HCT116 (cell line): ENCODE results near the gene HRH2. TPM values are rescaled to one million over a fixed set of nuclear protein-coding genes. Genes with fewer than 3 reads are reported as not detected.

Source experiments
- ATAC-seq: fragments of 200-7000 bp; cut with Tn5 transposase; 2 replicates; pipeline ENCODE4 v1.9.1; 2020; ENCODE audit warnings: mild to moderate bottlenecking, moderate library complexity
- BruUV-seq: library from RNA; stranded (reverse); fragments of 400-500 nt; replicated peaks from 2 replicates; lab custom pipeline; 2021; lab: Mats Ljungman, UMichigan
- CTCF ChIA-PET: fragments of 300-600 bp; sonication (Branson Sonifier 250); formaldehyde crosslinking; loops from one replicate; lab custom pipeline; 2021; ENCODE audit warnings: antibody characterized with exemption; lab: Charles Lee
- POLR2A ChIA-PET: fragments of 300-600, 350-600 bp; sonication (Branson Sonifier 250); formaldehyde crosslinking; loops from one replicate; lab custom pipeline; 2021; ENCODE audit warnings: antibody characterized with exemption; lab: Charles Lee
- RAD21 ChIA-PET, 2 experiments: fragments of 300-600 bp; sonication (Branson Sonifier 250); formaldehyde crosslinking; loops; one replicate each; lab custom pipeline; 2023; ENCODE audit warnings: low total read pairs in 2 of 2; ENCODE audit not compliant: uncharacterized antibody in 2 of 2, unreplicated experiment in 2 of 2, low non-redundant PET in 1 of 2; lab: Charles Lee
- DNase-seq: peaks from one replicate; pipeline ENCODE4 v3.0.0-alpha.2; 2010; ENCODE audit warnings: low read depth, low spot score
- H2AFZ ChIP-seq: fragments of 200-600 bp; shearing (Covaris generic), sonication (generic); 2 replicates; pipeline ENCODE4 v1.6.1; 2017; ENCODE audit warnings: low read depth, mixed run types, mixed read lengths, antibody characterized with exemption, low read length; ENCODE audit not compliant: poor library complexity, severe bottlenecking
- H3K27ac ChIP-seq: 2 replicates; pipeline ENCODE4 v1.5.1; 2012; ENCODE audit warnings: low read depth, low read length
- H3K27me3 ChIP-seq: fragments of 200-600 bp; sonication (generic); 2 replicates; pipeline ENCODE4 v1.6.1; 2016; ENCODE audit warnings: mixed run types, low read length, mixed read lengths; ENCODE audit not compliant: insufficient read depth
- H3K36me3 ChIP-seq, 2 experiments: fragments of 200-500 bp in 1 of 2; fragments of 200-600 bp in 1 of 2; sonication (Bioruptor generic) in 1 of 2; sonication (generic) in 1 of 2; 2 replicates each; pipeline versions ENCODE4 v1.5.1 to v1.6.1; 2014 to 2016; ENCODE audit warnings: low read length in 2 of 2, inconsistent platforms in 1 of 2, mixed read lengths in 1 of 2, mixed run types in 1 of 2; ENCODE audit not compliant: insufficient read depth in 2 of 2, control insufficient read depth in 1 of 2
- H3K4me1 ChIP-seq, 2 experiments: fragments of 200-600 bp in 1 of 2; sonication (generic) in 1 of 2; 2 replicates each; pipeline versions ENCODE4 v1.5.1 to v1.6.1; 2012 to 2017; ENCODE audit warnings: low read length in 2 of 2, inconsistent platforms in 1 of 2, mild to moderate bottlenecking in 1 of 2, mixed read lengths in 1 of 2, mixed run types in 1 of 2, moderate library complexity in 1 of 2; ENCODE audit not compliant: insufficient read depth in 2 of 2, control insufficient read depth in 1 of 2
- H3K4me2 ChIP-seq: fragments of 200-600 bp; sonication (generic); 2 replicates; pipeline ENCODE4 v1.6.1; 2017; ENCODE audit warnings: mixed run types, low read length, mixed read lengths
- H3K4me3 ChIP-seq, 2 experiments: fragments of 200-600 bp in 1 of 2; sonication (generic) in 1 of 2; replicated peaks in 1 of 2; 2 replicates each; pipeline ENCODE4 v1.5.1; 2011 to 2016; ENCODE audit warnings: low read length in 2 of 2, control low read depth in 1 of 2, low read depth in 1 of 2, mild to moderate bottlenecking in 1 of 2, mixed read lengths in 1 of 2, mixed run types in 1 of 2
- H3K79me2 ChIP-seq: fragments of 200-600 bp; sonication (generic); 2 replicates; pipeline ENCODE4 v1.6.1; 2017; ENCODE audit warnings: mild to moderate bottlenecking, mixed run types, low read length, moderate library complexity, mixed read lengths; ENCODE audit not compliant: insufficient read depth
- H3K9ac ChIP-seq: fragments of 200-600 bp; sonication (generic); 2 replicates; pipeline ENCODE4 v1.6.1; 2016; ENCODE audit warnings: low read length, mixed read lengths
- H3K9me2 ChIP-seq: fragments of 200-600 bp; sonication (generic), shearing (Covaris generic); 2 replicates; pipeline ENCODE4 v1.6.1; 2017; ENCODE audit warnings: mixed run types, mild to moderate bottlenecking, moderate library complexity; ENCODE audit not compliant: insufficient read depth
- H3K9me3 ChIP-seq, 2 experiments: fragments of 200-500 bp in 1 of 2; fragments of 200-600 bp in 1 of 2; sonication (Bioruptor generic) in 1 of 2; sonication (generic) in 1 of 2; 2 replicates each; pipeline ENCODE4 v1.6.1; 2014 to 2017; ENCODE audit warnings: low read length in 2 of 2, mixed read lengths in 2 of 2, inconsistent platforms in 1 of 2, low read depth in 1 of 2, mild to moderate bottlenecking in 1 of 2, mixed run types in 1 of 2, moderate library complexity in 1 of 2; ENCODE audit not compliant: control insufficient read depth in 1 of 2, insufficient read depth in 1 of 2
- H4K20me1 ChIP-seq: fragments of 200-600 bp; sonication (generic), shearing (Covaris generic); 2 replicates; pipeline ENCODE4 v1.6.1; 2017; ENCODE audit warnings: mixed run types, mild to moderate bottlenecking, moderate library complexity; ENCODE audit not compliant: insufficient read depth
- ATF3 ChIP-seq: IDR thresholded peaks from 2 replicates; pipeline ENCODE4 v1.6.1; 2012
- CBX3 ChIP-seq: IDR thresholded peaks from 2 replicates; pipeline ENCODE4 v1.6.1; 2012; ENCODE audit warnings: low read depth
- CEBPB ChIP-seq: IDR thresholded peaks from 2 replicates; pipeline ENCODE4 v1.6.1; 2012; ENCODE audit warnings: low read depth
- EGR1 ChIP-seq: IDR thresholded peaks from 2 replicates; pipeline ENCODE4 v1.6.1; 2012; ENCODE audit warnings: low read depth
- ELF1 ChIP-seq: IDR thresholded peaks from 2 replicates; pipeline ENCODE4 v1.6.1; 2012; ENCODE audit warnings: low read depth, borderline replicate concordance
- EZH2 ChIP-seq: fragments of 200-600 bp; sonication (generic); IDR thresholded peaks from 2 replicates; pipeline ENCODE4 v1.6.1; 2017; ENCODE audit warnings: antibody characterized with exemption, mixed run types
- EZH2phosphoT487 ChIP-seq: fragments of 200-600 bp; IDR thresholded peaks from 2 replicates; pipeline ENCODE4 v1.6.1; 2018; ENCODE audit warnings: antibody characterized with exemption, borderline replicate concordance
- FOSL1 ChIP-seq: IDR thresholded peaks from 2 replicates; pipeline ENCODE4 v1.6.1; 2012; ENCODE audit warnings: low read depth
- POLR2AphosphoS5 ChIP-seq: IDR thresholded peaks from 2 replicates; pipeline ENCODE4 v1.6.1; 2011; ENCODE audit warnings: mild to moderate bottlenecking, low read depth, low read length, moderate library complexity
- RAD21 ChIP-seq: IDR thresholded peaks from 2 replicates; pipeline ENCODE4 v1.6.1; 2012; ENCODE audit warnings: low read depth, mild to moderate bottlenecking
- REST ChIP-seq: IDR thresholded peaks from 2 replicates; pipeline ENCODE4 v1.6.1; 2012; ENCODE audit warnings: low read depth
- SIN3A ChIP-seq: IDR thresholded peaks from 2 replicates; pipeline ENCODE4 v1.6.1; 2012; ENCODE audit warnings: low read depth
- SP1 ChIP-seq: IDR thresholded peaks from 2 replicates; pipeline ENCODE4 v1.6.1; 2012; ENCODE audit warnings: low read depth
- SRF ChIP-seq: IDR thresholded peaks from 2 replicates; pipeline ENCODE4 v1.6.1; 2012; ENCODE audit warnings: low read depth
- ZFX ChIP-seq: fragments of 450-650 bp; IDR thresholded peaks from 2 replicates; pipeline ENCODE4 v1.6.1; 2017
- intact Hi-C: fragments of 100-400 bp; cut with micrococcal nuclease; formaldehyde crosslinking; loops from 2 replicates; pipeline ENCODE4 v1.10.0; 2022
- total RNA-seq: library from RNA; stranded (reverse); gene quantifications from one replicate; pipeline ENCODE4 v1.2.1, GENCODE V29; 2021; ENCODE audit not compliant: unreplicated experiment
- TF ChIP-seq, protein P1 (sequence below): IDR thresholded peaks from 2 replicates; pipeline ENCODE4 v1.6.1; 2011; ENCODE audit warnings: mild to moderate bottlenecking, low read length, moderate library complexity; ENCODE audit not compliant: insufficient replicate concordance; ENCODE audit errors: extremely low read depth
- TF ChIP-seq, protein P2 (sequence below): IDR thresholded peaks from 2 replicates; pipeline ENCODE4 v1.6.1; 2012

The HRH2 gene
- total RNA-seq, 1 experiment from 2014 or later, result 0.12 TPM

- TF ChIP-seq, protein P1, sequence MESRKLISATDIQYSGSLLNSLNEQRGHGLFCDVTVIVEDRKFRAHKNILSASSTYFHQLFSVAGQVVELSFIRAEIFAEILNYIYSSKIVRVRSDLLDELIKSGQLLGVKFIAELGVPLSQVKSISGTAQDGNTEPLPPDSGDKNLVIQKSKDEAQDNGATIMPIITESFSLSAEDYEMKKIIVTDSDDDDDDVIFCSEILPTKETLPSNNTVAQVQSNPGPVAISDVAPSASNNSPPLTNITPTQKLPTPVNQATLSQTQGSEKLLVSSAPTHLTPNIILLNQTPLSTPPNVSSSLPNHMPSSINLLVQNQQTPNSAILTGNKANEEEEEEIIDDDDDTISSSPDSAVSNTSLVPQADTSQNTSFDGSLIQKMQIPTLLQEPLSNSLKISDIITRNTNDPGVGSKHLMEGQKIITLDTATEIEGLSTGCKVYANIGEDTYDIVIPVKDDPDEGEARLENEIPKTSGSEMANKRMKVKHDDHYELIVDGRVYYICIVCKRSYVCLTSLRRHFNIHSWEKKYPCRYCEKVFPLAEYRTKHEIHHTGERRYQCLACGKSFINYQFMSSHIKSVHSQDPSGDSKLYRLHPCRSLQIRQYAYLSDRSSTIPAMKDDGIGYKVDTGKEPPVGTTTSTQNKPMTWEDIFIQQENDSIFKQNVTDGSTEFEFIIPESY, result no peak
- TF ChIP-seq SRF (no peak), REST (no peak), ELF1 (no peak), SP1 (no peak)
These were observed 80.3 kb downstream of the HRH2 start (continued) for GRCh38 chr5:175738126-175738525.

- H3K9ac ChIP-seq, result no peak overlapping the region
- no peak overlapping the region for H3K27ac ChIP-seq
- H3K36me3 ChIP-seq, result no peaks in the 10 kb centered on the region
- peaks cover 18% of the 10 kb centered on the region; the same call in 1 of the 2 replicates for H3K27me3 ChIP-seq
- H3K4me3 ChIP-seq, result no peak overlapping the region
- DNase-seq (no peak), ATAC-seq (no peak)
- no peaks in the 10 kb centered on the region for H3K9me2 ChIP-seq
- RAD21 ChIA-PET, result no interaction called here
- POLR2A ChIA-PET, result no interaction called here
- H4K20me1 ChIP-seq, result no peaks in the 10 kb centered on the region
- H3K9me3 ChIP-seq, result no peaks in the 10 kb centered on the region
- CTCF ChIA-PET, result interaction anchor here (1.8 kb wide), 1 partner anchor 9 kb away, joined by 8 read pairs; no protein-coding TSS in a partner anchor
- no peak overlapping the region for H2AFZ ChIP-seq
- no TSS peak for BruUV-seq
- no peak overlapping the region for H3K4me2 ChIP-seq
- no peaks in the 10 kb centered on the region for H3K4me1 ChIP-seq
- intact Hi-C loops, result loop anchor here (10.0 kb wide), 1 partner anchor 216 kb away; no protein-coding TSS in a partner anchor
- H3K79me2 ChIP-seq, result no peaks in the 10 kb centered on the region
- TF ChIP-seq REST, result no peak
- no peak for TF ChIP-seq CEBPB
- TF ChIP-seq CBX3, result no peak
- no peak for TF ChIP-seq ATF3
- TF ChIP-seq EZH2, result no peak
- no peak for TF ChIP-seq EGR1
- TF ChIP-seq RAD21, result no peak
- TF ChIP-seq, protein P2, sequence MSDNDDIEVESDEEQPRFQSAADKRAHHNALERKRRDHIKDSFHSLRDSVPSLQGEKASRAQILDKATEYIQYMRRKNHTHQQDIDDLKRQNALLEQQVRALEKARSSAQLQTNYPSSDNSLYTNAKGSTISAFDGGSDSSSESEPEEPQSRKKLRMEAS, result no peak
- no peak for TF ChIP-seq SIN3A
- TF ChIP-seq FOSL1, result no peak
- TF ChIP-seq ZFX, result no peak
- no peak for TF ChIP-seq EZH2phosphoT487
- no peak for TF ChIP-seq SP1
- TF ChIP-seq POLR2AphosphoS5, result no peak
- no peak for TF ChIP-seq SRF
These were observed 80.8 kb downstream of the HRH2 start for GRCh38 chr5:175738602-175739133.
